ENCODE data around the gene AGGF1. TPM values are rescaled to one million over a fixed set of nuclear protein-coding genes. Genes with fewer than 3 reads are reported as not detected.

AGGF1 gene
- total RNA-seq, 1 experiment from 2014 or later = 23.2 TPM

GRCh38 chr5:77008413-77008812 lies 21.8 kb upstream of the AGGF1 start:
- DNase-seq (ENCODE audit: low spot score) (no peak), ATAC-seq (no peak)
- no peak overlapping the region for H3K4me3 Mint-ChIP-seq
- ChIA-PET CTCF (no interaction called here), POLR2A (interaction anchor here (1.1 kb wide), 1 partner anchor 78 kb away, joined by 3 read pairs; no protein-coding TSS in a partner anchor)
- TF ChIP-seq CBFB (CRISPR knock-in tag; IDR thresholded peaks at IDR 0.05; ENCODE audit: low read depth) (no peak), ATF3 (CRISPR knock-in tag; conservative IDR thresholded peaks at IDR 0.05) (no peak), USF2 (CRISPR knock-in tag; IDR thresholded peaks at IDR 0.05) (no peak), CREM (CRISPR knock-in tag; IDR thresholded peaks at IDR 0.05) (no peak)
- TF ChIP-seq, protein P1, sequence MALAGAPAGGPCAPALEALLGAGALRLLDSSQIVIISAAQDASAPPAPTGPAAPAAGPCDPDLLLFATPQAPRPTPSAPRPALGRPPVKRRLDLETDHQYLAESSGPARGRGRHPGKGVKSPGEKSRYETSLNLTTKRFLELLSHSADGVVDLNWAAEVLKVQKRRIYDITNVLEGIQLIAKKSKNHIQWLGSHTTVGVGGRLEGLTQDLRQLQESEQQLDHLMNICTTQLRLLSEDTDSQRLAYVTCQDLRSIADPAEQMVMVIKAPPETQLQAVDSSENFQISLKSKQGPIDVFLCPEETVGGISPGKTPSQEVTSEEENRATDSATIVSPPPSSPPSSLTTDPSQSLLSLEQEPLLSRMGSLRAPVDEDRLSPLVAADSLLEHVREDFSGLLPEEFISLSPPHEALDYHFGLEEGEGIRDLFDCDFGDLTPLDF (CRISPR knock-in tag; IDR thresholded peaks at IDR 0.05) = no peak
- H3K27ac Mint-ChIP-seq = no peak overlapping the region
- H3K9me3 Mint-ChIP-seq = peaks cover 25% of the 10 kb centered on the region
- H3K4me1 Mint-ChIP-seq = peaks cover 4% of the 10 kb centered on the region
- H3K36me3 Mint-ChIP-seq = 0 out of 2 replicates have a peak, but pooled peaks cover 3% of the 10 kb centered on the region
- H3K27me3 Mint-ChIP-seq (ENCODE audit: low read depth) = peaks cover 8% of the 10 kb centered on the region

- POLR2A ChIA-PET = no interaction called here
- Mint-ChIP-seq H3K36me3 (0 out of 2 replicates have a peak, but pooled peaks cover 3% of the 10 kb centered on the region), H3K4me3 (no peak overlapping the region), H3K27ac (no peak overlapping the region), H3K27me3 (ENCODE audit: low read depth) (peaks cover 8% of the 10 kb centered on the region), H3K4me1 (peaks cover 4% of the 10 kb centered on the region), H3K9me3 (peaks cover 25% of the 10 kb centered on the region)
- no peak for DNase-seq (ENCODE audit: low spot score)
- TF ChIP-seq, protein P2, sequence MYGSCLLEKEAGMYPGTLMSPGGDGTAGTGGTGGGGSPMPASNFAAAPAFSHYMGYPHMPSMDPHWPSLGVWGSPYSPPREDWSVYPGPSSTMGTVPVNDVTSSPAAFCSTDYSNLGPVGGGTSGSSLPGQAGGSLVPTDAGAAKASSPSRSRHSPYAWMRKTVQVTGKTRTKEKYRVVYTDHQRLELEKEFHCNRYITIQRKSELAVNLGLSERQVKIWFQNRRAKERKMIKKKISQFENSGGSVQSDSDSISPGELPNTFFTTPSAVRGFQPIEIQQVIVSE (CRISPR knock-in tag; IDR thresholded peaks at IDR 0.05; ENCODE audit: borderline replicate concordance) = no peak
- TF ChIP-seq HMGA2 (CRISPR knock-in tag; IDR thresholded peaks at IDR 0.05) (no peak), ZNF317 (CRISPR knock-in tag; IDR thresholded peaks at IDR 0.05; ENCODE audit: borderline replicate concordance, low read depth) (no peak), NR3C1 (CRISPR knock-in tag; conservative IDR thresholded peaks at IDR 0.05; ENCODE audit: low read depth) (no peak), SMAD3 (CRISPR knock-in tag; IDR thresholded peaks at IDR 0.05; ENCODE audit: borderline replicate concordance) (no peak), ZNF512 (CRISPR knock-in tag; IDR thresholded peaks at IDR 0.05; ENCODE audit: borderline replicate concordance) (no peak), STAT6 (CRISPR knock-in tag; conservative IDR thresholded peaks at IDR 0.05; ENCODE audit: low read depth) (no peak), FOXP1 (CRISPR knock-in tag; IDR thresholded peaks at IDR 0.05; ENCODE audit: borderline replicate concordance) (no peak), ETV6 (CRISPR knock-in tag; IDR thresholded peaks at IDR 0.05) (no peak), ATF1 (CRISPR knock-in tag; IDR thresholded peaks at IDR 0.05) (no peak), FOXP4 (CRISPR knock-in tag; IDR thresholded peaks at IDR 0.05) (no peak), IRF2 (CRISPR knock-in tag; IDR thresholded peaks at IDR 0.05; ENCODE audit: borderline replicate concordance, low read depth) (no peak)
- TF ChIP-seq, protein P3, sequence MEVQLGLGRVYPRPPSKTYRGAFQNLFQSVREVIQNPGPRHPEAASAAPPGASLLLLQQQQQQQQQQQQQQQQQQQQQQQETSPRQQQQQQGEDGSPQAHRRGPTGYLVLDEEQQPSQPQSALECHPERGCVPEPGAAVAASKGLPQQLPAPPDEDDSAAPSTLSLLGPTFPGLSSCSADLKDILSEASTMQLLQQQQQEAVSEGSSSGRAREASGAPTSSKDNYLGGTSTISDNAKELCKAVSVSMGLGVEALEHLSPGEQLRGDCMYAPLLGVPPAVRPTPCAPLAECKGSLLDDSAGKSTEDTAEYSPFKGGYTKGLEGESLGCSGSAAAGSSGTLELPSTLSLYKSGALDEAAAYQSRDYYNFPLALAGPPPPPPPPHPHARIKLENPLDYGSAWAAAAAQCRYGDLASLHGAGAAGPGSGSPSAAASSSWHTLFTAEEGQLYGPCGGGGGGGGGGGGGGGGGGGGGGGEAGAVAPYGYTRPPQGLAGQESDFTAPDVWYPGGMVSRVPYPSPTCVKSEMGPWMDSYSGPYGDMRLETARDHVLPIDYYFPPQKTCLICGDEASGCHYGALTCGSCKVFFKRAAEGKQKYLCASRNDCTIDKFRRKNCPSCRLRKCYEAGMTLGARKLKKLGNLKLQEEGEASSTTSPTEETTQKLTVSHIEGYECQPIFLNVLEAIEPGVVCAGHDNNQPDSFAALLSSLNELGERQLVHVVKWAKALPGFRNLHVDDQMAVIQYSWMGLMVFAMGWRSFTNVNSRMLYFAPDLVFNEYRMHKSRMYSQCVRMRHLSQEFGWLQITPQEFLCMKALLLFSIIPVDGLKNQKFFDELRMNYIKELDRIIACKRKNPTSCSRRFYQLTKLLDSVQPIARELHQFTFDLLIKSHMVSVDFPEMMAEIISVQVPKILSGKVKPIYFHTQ (CRISPR knock-in tag; IDR thresholded peaks at IDR 0.05) = no peak
- ATAC-seq = no peak
- CTCF ChIA-PET = no interaction called here
These were observed 20.0 kb upstream of the AGGF1 start for GRCh38 chr5:77010243-77010642.
